LoVo (cell line): ENCODE data around the gene SETBP1.
"Not testable (repeated sequence)": the region's sequence is repeated elsewhere in the genome, so short reads cannot be mapped to it uniquely, and the experiment has no call there.

Experiments
- DNase-seq: peaks from one replicate; pipeline ENCODE4 v3.0.0-alpha.2; 2016; ENCODE audit warnings: low spot score

SETBP1 gene

GRCh38 chr18:44791520-44791919, 110.8 kb downstream of the SETBP1 start:
- no peak for DNase-seq

- DNase-seq: no peak
Observed at GRCh38 chr18:44792456-44793061, 111.9 kb downstream of the SETBP1 start.

GRCh38 chr18:44793194-44793593, 112.5 kb downstream of the SETBP1 start:
- DNase-seq: no peak

- no peak for DNase-seq
Observed at GRCh38 chr18:44793685-44794084, 113.0 kb downstream of the SETBP1 start.

- DNase-seq: no peak
Observed at GRCh38 chr18:44795241-44795640, 114.6 kb downstream of the SETBP1 start.

- DNase-seq: no peak
Observed at GRCh38 chr18:44796429-44797428, 116.0 kb downstream of the SETBP1 start.

- DNase-seq: no peak
Observed at GRCh38 chr18:44798433-44799048, 117.9 kb downstream of the SETBP1 start.

GRCh38 chr18:44799382-44799906, 118.8 kb downstream of the SETBP1 start:
- DNase-seq: no peak

GRCh38 chr18:44799907-44800421, 119.3 kb downstream of the SETBP1 start:
- no peak for DNase-seq

GRCh38 chr18:44800766-44801165, 120.1 kb downstream of the SETBP1 start:
- not testable (repeated sequence) for DNase-seq

- no peak for DNase-seq
Observed at GRCh38 chr18:44801781-44802180, 121.1 kb downstream of the SETBP1 start.

- DNase-seq: no peak
Observed at GRCh38 chr18:44802508-44802907, 121.8 kb downstream of the SETBP1 start.

GRCh38 chr18:44803019-44803650, 122.4 kb downstream of the SETBP1 start:
- no peak for DNase-seq

- no peak for DNase-seq
Observed at GRCh38 chr18:44804033-44804432, 123.3 kb downstream of the SETBP1 start.

GRCh38 chr18:44805176-44805575, 124.5 kb downstream of the SETBP1 start:
- no peak for DNase-seq

GRCh38 chr18:44805643-44806042, 125.0 kb downstream of the SETBP1 start:
- no peak for DNase-seq

- no peak for DNase-seq
Observed at GRCh38 chr18:44807766-44808165, 127.1 kb downstream of the SETBP1 start.

GRCh38 chr18:44811572-44812125, 131.0 kb downstream of the SETBP1 start:
- DNase-seq: no peak

GRCh38 chr18:44812426-44812825, 131.7 kb downstream of the SETBP1 start:
- DNase-seq: no peak

GRCh38 chr18:44813586-44813985, 132.9 kb downstream of the SETBP1 start:
- DNase-seq: no peak

GRCh38 chr18:44815108-44815507, 134.4 kb downstream of the SETBP1 start:
- DNase-seq: no peak

- no peak for DNase-seq
Observed at GRCh38 chr18:44816050-44816449, 135.4 kb downstream of the SETBP1 start.
